HFF-Myc (cell line): ENCODE measurements around the gene TRIAP1.
A peak's percentile ranks its signal among the peaks of the same experiment; 100 is the strongest.
"Not testable (repeated sequence)": the region's sequence is repeated elsewhere in the genome, so short reads cannot be mapped to it uniquely, and the experiment has no call there.

Experiments
- DNase-seq: peaks from one replicate; pipeline ENCODE4 v3.0.0-alpha.2; 2011; ENCODE audit warnings: low read depth; ENCODE audit errors: extremely low read depth
- H3K4me3 ChIP-seq: replicated peaks from 2 replicates; pipeline ENCODE4 v1.5.1; 2011; ENCODE audit warnings: low read depth, mild to moderate bottlenecking, control low read depth, low read length
- TF ChIP-seq, protein P1 (sequence below): IDR thresholded peaks from 2 replicates; pipeline ENCODE4 v1.5.1; 2012; ENCODE audit warnings: mild to moderate bottlenecking, low read depth, low read length, control low read depth; ENCODE audit errors: missing control alignments

The TRIAP1 gene

DNA sequence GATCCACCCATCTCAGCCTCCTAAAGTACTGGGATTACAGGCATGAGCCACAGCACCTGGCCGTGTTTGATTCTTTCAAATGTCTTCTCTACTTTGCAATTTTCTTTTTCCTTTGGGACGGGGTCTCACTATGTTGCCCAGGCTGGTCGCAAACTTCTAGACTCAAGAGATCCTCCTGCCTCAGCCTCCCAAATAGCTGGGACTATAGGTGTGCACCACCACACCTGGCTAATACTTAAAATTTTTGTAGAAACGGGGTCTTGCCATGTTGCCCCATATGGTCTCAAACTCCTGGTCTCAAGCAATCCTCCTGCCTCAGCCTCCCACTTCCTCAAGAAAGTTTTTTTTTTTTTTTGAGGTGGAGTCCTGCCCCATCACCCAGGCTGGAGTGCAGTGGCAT lies 1.8 kb upstream of the TRIAP1 start:
- TF ChIP-seq, protein P1, sequence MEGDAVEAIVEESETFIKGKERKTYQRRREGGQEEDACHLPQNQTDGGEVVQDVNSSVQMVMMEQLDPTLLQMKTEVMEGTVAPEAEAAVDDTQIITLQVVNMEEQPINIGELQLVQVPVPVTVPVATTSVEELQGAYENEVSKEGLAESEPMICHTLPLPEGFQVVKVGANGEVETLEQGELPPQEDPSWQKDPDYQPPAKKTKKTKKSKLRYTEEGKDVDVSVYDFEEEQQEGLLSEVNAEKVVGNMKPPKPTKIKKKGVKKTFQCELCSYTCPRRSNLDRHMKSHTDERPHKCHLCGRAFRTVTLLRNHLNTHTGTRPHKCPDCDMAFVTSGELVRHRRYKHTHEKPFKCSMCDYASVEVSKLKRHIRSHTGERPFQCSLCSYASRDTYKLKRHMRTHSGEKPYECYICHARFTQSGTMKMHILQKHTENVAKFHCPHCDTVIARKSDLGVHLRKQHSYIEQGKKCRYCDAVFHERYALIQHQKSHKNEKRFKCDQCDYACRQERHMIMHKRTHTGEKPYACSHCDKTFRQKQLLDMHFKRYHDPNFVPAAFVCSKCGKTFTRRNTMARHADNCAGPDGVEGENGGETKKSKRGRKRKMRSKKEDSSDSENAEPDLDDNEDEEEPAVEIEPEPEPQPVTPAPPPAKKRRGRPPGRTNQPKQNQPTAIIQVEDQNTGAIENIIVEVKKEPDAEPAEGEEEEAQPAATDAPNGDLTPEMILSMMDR = no peak
- H3K4me3 ChIP-seq = peak overlapping the region; percentile 86
- no peak for DNase-seq

DNA sequence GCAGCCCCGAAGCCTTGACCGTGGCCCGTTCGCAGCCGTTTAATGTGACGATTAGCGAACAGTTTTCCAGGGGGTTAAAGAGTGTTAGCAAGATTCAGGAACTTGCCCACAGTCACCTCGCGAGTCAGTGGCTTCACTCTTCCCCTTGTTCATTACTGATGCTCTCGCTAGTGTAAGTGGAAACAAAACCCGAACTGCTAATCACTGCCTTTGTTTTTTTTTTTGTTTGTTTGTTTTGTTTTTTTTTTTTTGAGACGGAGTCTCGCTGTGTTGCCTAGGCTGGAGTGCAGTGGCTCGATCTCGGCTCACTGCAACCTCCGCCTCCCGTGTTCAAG lies 627 bp upstream of the TRIAP1 start:
- peak overlapping the region; percentile 86 for H3K4me3 ChIP-seq
- not testable (repeated sequence) for DNase-seq

DNA sequence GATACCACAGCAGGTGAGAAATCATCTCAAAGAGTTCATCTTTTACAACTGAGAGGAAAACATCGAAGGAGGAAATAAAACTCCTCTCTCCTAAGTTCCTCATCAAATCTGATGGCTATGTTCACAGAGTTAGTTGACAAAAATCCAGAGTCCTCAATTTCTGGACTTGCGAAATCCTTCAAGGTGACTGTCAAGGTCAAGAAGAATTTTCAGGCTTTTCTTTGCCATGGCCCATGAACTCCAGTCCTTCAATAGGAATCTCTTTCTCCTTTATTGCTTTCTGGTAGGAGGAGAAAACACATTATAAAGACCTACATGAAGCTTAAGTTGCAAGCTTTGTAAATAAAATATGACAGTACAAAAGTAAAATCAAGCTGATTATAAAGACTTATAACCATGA lies 1.5 kb downstream of the TRIAP1 start:
- peak overlapping the region; percentile 86 for H3K4me3 ChIP-seq
- DNase-seq = no peak
- TF ChIP-seq, protein P1 = no peak

DNA sequence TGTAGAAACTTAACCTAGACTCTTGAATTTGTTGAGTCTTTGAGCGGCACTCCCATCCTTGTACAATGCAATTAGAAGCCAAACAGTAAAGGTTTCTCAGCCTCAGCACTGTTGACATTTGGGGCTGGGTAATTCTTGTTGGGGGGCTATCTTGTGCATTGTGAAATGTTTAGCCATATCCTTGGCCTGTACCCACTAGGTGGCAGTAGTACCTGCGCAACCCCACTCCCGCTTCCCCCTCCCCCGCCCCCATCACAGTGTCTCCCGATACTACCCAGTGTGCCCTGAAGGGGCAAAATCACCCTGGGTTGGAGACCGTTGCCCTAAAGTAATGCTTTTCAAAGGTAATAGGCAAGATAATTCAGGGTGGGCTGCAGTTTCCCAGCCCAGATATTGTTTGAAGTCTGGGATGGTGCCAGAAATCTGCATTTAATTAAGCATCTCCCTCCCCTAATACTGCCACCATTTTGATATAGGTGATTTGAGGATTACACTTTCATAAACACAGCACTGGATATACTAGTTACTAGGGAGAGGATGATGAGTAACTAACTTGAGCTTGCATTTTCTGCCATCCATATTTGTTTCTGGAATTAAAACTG lies 6.4 kb downstream of the TRIAP1 start:
- peak; percentile 45 for DNase-seq
- H3K4me3 ChIP-seq = peak overlapping the region; percentile 88
- TF ChIP-seq, protein P1 = peak; percentile 64

DNA sequence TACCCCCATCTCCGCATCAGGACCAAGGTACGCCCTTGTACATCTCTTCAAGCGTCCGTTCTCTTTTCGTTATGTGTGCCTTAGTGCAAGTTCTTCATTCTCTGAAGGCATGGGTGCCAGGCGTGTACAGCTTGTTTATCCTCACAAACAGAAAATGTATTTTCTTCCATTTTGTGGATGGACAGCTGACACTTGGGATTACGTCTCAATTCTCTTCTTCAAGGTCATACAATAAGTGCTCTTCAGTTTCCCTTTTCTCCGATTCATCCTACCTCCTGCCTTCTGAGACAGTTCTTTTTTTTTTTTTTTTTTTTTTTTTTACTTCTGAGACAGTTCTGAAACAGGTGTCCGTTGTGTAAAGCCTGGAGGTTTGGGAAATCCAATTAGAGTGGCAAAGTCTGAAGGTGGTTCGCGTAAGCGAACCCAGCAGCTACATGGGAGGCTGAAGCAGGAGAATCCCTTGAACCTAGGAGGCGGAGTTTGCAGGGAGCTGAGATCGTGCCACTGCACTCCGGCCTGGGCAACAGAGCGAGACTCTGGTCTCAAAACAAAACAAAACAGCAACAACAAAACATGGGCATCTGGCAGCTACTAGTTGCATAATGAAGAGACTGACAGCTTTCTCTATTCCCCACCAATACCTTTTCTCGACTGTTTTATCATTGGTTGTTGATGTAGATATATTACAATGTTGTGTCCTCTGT lies 7.5 kb downstream of the TRIAP1 start:
- H3K4me3 ChIP-seq = peak overlapping the region; percentile 88
- DNase-seq = no peak
- TF ChIP-seq, protein P1 = no peak

DNA sequence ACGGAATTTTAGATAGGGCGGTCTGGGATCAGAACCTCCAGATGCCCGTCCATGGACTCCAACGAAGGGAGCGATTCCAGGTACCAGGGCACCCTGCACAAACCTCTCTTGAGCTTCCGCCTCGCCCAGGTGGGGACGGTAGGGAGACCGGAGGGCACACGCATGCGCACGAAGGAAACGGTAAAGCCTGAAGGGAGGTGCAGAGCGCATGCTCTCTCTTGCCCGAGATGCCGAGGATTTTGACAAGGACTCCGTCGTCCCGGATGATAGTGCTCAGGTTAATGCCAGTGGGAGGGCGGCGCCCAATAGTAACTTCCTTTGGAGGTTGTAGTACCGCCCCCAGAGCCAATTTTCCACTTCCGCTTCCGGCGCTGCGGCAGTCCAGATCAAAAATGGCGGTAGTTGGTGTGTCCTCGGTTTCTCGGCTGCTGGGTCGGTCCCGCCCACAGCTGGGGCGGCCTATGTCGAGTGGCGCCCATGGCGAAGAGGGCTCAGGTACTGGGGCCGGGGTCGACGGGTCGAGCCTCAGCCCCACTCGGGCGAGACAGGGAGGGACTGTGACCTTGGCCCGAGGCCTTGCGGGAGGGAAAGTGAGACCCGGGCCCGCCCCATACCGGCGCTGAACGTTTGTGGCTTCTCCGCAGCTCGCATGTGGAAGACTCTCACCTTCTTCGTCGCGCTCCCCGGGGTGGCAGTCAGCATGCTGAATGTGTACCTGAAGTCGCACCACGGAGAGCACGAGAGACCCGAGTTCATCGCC lies 8.3 kb downstream of the TRIAP1 start, which contains the start of gene COX6A1:
Gene COX6A1 (plus strand): TSS at position 379 of the 760 bp plus-strand sequence. CDS start 14 bp downstream, at position 393.
- H3K4me3 ChIP-seq = peak within 1 kb of the TSS; percentile 88
- TF ChIP-seq, protein P1 = no peak
- DNase-seq = peak; percentile 97

DNA sequence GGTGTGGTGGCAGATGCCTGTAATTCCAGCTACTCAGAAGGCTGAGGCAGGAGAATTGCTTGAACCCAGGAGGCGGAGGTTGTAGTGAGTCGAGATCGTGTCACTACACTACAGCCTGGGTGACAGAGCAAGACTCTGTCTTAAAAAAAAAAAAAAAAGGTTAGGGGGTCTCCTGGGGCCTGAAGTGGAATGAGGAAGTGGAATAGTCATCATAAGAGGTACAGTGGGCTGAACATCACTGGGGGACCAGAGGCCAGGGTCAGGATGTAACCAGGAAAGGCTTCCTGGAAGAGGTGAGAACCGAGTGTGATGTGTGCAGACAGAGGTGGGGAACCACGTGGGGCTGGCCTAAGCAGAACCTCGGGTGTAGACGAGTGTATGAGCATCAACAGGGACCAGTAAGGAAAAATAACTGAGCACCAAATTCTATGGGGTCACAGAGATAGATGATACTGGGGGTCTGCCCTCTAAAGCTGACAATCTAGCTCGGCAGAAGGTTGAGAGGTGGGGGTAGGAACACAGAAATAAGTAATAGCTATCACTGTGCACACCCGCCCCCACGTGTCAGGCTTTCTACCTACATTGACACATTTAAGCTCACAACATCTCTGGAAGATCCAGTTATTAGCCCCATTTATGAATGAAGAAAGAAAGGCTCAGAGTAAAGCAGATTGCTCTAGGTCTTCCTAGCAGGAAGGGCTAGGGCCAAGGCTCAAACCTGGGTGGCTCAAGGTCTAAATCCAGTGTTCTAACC lies 13.2 kb downstream of the TRIAP1 start:
- TF ChIP-seq, protein P1 = no peak
- no peak overlapping the region for H3K4me3 ChIP-seq
- no peak for DNase-seq
